HUDEP-2 (cell line): ENCODE measurements around the gene SERPINB1.
A peak's percentile ranks its signal among the peaks of the same experiment; 100 is the strongest.

Source experiments
- DNase-seq, 76 experiments: peaks; one replicate each; lab custom pipeline; 2025; ENCODE audit not compliant: unreplicated experiment in 76 of 76; lab: John Stamatoyannopoulos, UW

The SERPINB1 gene

DNA sequence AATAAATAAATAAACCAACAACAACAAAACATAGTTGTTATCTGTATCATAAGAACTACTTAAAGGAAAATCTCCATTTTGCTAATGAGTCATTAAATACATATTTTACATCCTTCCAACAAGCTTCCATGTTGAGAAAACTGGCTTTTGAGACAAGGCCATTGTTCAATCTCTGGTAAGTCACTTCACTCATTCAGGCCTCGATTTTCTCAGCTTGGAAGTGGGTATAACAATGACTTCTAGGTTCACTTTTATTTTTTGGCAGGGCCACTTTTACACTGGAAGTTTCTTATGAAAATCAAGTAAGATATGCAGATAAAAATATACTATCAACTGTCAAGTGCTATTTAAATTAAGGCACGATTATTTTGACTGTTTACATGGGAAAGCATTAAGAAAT lies 46.5 kb downstream of the SERPINB1 start:
- no peak for DNase-seq

DNA sequence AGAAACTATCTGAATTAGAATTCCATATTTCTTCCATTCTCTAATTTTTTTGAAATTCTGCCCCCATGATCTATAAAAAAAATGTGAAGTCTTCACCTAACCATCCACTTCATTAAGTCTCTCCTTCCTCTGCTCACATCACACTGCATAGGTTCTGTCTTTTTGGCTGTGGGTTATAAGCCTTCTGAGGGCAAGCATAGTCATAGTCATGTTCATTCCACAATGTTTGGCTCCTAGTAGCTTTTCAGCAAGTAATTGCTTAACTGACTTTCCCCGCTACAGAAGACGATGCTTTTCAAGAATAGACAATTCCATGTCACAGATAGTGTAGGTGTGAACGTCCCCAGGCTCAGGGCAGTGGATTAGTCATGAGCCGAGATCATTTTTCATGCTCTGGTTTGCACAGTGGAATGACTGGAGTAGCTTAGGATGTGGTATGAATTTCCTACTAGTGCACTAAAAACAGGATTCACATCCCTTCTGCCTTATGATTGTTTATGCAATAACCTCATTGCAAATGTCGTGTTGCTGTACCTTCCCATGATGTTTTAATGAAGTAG lies 47.4 kb downstream of the SERPINB1 start:
- no peak for DNase-seq

DNA sequence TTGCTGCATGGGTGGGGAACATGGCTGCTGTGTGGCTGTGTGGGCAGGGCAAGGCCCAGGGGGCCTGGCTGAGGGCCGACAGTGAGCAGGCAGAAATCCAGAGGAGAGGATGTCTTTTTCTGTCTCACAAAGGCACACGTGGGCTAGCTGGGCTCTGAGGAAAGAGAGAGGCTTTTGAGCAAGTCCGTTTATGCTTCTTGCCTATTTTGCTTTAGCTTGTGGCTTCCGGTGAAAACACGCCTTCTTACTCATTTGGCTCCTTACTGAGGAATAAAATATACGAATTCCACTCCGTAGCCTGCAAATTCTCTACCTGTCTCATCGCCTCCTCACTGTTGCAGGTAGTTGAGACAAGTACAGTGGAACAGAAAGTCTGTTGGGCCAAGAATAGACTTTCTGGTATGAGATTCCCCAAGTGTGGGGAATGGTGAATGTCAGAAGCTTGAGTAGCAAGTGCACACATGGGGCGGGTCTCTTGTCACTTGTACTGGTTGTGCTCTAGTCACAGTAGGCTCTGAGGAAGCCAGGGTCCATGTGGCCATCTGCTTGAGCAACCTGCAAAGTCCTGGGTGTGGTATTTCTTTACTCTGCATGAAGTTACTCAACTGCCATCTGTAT lies 48.0 kb downstream of the SERPINB1 start:
- DNase-seq: peak in 1 of 76 experiments; percentile 9

- DNase-seq: no peak
These were observed 49.1 kb downstream of the SERPINB1 start for GRCh38 chr6:2792330-2793110.

DNA sequence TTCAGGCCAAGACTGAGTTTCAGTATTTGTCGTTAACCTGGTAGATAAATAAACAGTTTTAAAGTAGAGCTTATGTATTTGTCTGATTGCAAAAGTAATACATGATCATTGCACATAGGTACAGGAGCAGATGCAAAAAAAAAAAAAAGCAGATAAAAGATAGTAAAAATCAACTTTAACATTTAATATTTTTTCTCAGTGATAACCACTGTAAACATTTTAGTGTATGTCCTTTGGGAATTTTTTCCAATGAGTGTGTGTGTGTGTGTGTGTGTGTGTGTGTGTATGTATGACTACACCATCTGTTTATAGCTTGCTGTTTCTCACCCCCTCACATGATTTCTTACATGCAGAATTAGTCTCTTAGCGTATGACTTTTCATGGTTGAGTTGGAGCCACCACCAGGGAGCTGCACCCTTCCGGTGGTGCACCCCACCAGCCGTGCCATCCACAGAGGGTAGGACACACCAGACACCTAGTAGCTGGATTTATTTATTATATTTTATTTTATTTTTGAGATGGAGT lies 50.2 kb downstream of the SERPINB1 start:
- no peak for DNase-seq

DNA sequence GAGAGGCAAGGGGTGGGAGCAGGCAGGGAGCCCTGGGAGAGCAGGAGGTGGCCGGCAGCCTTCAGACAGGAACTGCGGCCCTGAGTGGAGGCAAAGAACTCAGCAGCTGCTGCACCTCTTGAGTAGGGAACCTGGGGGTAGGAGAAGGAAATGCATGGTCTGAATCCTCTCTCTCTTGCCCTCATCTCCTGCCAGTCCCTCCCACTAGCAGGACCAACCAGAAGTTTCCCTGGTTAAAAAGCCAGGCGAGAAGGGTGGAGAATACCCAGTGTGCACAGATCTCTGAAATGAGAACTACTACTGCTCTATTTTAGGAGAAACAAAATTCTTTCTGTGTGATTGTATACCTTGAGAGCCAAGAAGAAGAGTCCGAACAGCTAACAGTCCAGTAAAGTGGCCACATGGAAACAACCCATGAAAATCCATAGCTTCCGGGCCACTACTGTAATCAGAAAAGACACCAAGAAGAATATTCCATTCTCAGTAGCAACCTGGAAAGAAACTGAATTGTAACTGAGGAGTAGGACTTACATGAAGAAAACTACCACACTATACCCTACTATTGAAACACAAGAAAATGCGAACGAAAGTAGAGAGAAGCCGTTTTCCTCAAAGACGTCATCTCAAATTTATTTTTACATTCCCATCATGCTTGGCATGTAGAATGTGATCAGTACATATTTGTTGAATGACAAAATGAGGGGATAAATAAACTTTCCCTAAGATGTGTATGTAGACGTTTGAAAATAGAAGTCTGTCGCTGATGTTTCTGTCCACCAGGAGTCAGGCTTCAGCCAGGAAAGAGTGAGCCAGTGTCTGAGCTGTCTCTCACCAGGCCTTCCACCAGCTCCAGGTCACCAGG lies 50.8 kb downstream of the SERPINB1 start:
- DNase-seq: peak in 53 of 76 experiments; percentile 12 to 79 (median 46)

DNA sequence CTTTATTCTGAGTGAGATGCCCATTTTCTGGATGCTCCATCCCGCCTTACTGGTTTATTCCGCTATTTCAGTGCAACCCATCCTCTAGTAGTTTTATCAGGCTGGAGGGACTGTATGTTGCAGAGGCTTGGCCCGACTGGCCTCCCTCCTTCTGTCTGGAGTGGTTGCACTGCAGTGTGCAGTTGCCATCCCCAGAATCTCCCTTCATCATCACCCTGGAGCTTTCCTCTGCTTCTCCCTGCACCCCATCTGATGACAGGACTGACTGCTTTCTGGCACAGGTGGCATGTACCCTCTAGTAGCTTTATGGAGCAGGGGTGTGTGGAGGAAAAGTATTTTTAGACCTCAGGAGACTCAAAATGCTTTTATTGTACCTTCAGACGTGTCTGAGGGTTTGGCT lies 55.4 kb downstream of the SERPINB1 start:
- no peak for DNase-seq

DNA sequence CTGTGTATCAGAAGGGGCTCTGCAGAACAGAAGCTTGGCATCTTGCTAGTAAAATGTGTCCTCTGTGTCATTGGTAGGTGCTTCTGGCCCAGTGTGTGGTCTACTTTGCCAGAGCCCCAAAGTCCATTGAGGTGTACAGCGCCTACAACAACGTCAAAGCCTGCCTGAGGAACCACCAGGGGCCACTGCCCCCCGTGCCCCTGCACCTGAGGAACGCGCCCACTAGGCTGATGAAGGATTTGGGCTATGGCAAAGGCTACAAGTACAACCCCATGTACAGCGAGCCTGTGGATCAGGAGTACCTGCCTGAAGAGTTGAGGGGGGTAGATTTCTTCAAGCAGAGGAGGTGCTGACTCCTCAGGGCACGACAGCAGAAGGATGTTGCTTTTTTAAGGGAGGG lies 56.7 kb downstream of the SERPINB1 start:
- no peak for DNase-seq

DNA sequence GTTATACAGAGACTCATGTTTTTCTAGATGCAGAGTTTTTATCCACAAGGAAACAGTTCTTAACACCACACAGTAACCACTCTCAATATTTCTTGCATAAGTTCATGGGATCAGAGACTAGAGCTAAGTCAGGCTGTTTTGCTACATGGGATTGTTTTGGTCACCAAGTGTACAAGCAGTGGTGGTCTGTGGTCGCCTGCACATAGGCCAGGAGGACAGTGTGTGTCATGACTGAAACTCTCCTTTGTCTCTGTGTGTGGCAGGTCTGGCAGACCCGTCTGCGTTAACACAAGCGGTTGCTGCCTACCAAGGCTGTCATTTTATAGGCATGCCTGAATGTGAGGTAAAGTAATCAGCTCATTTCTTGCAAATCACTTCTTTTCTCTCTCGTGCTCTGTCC lies 57.6 kb downstream of the SERPINB1 start:
- peak in 3 of 76 experiments; percentile 20 to 38 (median 28) for DNase-seq

DNA sequence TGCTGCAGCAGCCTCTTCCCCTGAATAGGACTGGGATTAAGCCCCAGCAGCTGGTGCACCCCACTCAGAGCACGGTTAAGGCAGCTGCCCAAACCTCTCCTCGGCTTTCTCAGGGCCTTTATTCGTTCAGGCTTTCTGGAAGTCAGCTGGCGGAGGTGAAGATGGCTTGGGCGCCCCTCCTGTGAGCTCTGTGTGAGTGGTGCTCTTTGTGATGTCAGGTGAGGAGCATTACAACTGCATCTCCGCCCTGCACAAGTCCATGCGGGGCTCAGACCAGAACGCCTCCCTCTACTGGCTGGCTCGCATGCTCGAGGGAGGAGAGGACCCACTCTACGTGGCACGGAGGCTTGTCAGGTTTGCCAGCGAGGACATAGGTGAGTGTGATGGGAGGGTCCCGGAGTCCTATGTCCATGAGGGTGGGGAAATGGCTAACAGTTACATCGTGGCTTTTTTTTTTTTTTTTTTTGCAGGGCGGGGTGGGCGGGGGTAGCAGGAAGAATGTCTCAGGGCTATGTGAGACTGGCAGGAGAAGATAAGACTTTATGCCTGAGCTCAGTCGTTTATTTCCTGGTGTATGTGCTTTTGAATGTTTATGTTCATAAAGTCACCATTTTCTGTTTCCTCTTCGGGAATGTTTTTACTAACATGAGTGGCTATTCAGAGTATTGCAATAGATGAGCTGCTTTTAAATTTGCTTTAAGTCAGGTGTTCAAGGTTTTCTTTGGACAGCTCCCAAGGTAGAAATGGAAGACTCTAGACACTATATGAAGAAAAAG lies 58.3 kb downstream of the SERPINB1 start:
- DNase-seq: peak in 67 of 76 experiments; percentile 26 to 90 (median 61)

GRCh38 chr6:2782825-2783187 lies 58.9 kb downstream of the SERPINB1 start:
- no peak for DNase-seq

- DNase-seq: no peak
These were observed 59.3 kb downstream of the SERPINB1 start for GRCh38 chr6:2782356-2782708.
